ENCODE results near the gene FAM13A.
"Not testable (repeated sequence)": the region's sequence is repeated elsewhere in the genome, so short reads cannot be mapped to it uniquely, and the experiment has no call there.

The FAM13A gene

GRCh38 chr4:88860586-88860985, 196.4 kb downstream of the FAM13A start:
- TF ChIP-seq CTCF (IDR thresholded peaks at IDR 0.05; ENCODE audit: control extremely low read depth, extremely low read depth, low read depth, missing control alignments), result no peak
- DNase-seq (ENCODE audit: extremely low spot score), result no peak
- ChIA-PET CTCF (interaction anchor here (1.5 kb wide), 1 partner anchor 10 kb away, joined by 6 read pairs; no protein-coding TSS in a partner anchor), POLR2A (no interaction called here)

GRCh38 chr4:88859191-88859812, 197.7 kb downstream of the FAM13A start:
- POLR2A ChIA-PET, result no interaction called here
- no peak for DNase-seq (ENCODE audit: extremely low spot score)
- TF ChIP-seq CTCF (IDR thresholded peaks at IDR 0.05; ENCODE audit: control extremely low read depth, extremely low read depth, low read depth, missing control alignments), result no peak
- CTCF ChIA-PET, result interaction anchor here (1.5 to 2.3 kb wide), 2 partner anchors 8 to 11 kb away, joined by 5 to 6 read pairs; no protein-coding TSS in a partner anchor

GRCh38 chr4:88858752-88859151, 198.2 kb downstream of the FAM13A start:
- ChIA-PET POLR2A (no interaction called here), CTCF (interaction anchor here (2.3 kb wide), 1 partner anchor 10 kb away, joined by 5 read pairs; no protein-coding TSS in a partner anchor)
- DNase-seq (ENCODE audit: extremely low spot score), result peak; percentile 39
- no peak for TF ChIP-seq CTCF (IDR thresholded peaks at IDR 0.05; ENCODE audit: control extremely low read depth, extremely low read depth, low read depth, missing control alignments)

- no peak for DNase-seq (ENCODE audit: extremely low spot score)
- CTCF ChIA-PET, result interaction anchor here (1.7 kb wide), 1 partner anchor 23 kb away, joined by 5 read pairs; no protein-coding TSS in a partner anchor
- no peak for TF ChIP-seq CTCF (IDR thresholded peaks at IDR 0.05; ENCODE audit: control extremely low read depth, extremely low read depth, low read depth, missing control alignments)
- POLR2A ChIA-PET, result interaction anchor here (0.7 kb wide), 1 partner anchor 406 kb away, joined by 7 read pairs; no protein-coding TSS in a partner anchor
Measured at GRCh38 chr4:88857588-88857987, 199.4 kb downstream of the FAM13A start.

- DNase-seq (ENCODE audit: extremely low spot score), result no peak
- no peak for TF ChIP-seq CTCF (IDR thresholded peaks at IDR 0.05; ENCODE audit: control extremely low read depth, extremely low read depth, low read depth, missing control alignments)
- ChIA-PET POLR2A (no interaction called here), CTCF (no interaction called here)
Measured at GRCh38 chr4:88854481-88854880, 202.5 kb downstream of the FAM13A start.

GRCh38 chr4:88853583-88853982, 203.4 kb downstream of the FAM13A start:
- CTCF ChIA-PET, result interaction anchor here (1.3 kb wide), 1 partner anchor 76 kb away, joined by 3 read pairs; no protein-coding TSS in a partner anchor
- POLR2A ChIA-PET; DNase-seq (ENCODE audit: extremely low spot score): not testable (repeated sequence)

- CTCF ChIA-PET, result interaction anchor here (0.6 to 1.9 kb wide), 3 partner anchors 10 to 31 kb away, joined by 3 to 7 read pairs (median 5); no protein-coding TSS in a partner anchor
- TF ChIP-seq CTCF (IDR thresholded peaks at IDR 0.05; ENCODE audit: control extremely low read depth, extremely low read depth, low read depth, missing control alignments), result no peak
- DNase-seq (ENCODE audit: extremely low spot score), result no peak
- POLR2A ChIA-PET, result no interaction called here
Measured at GRCh38 chr4:88846206-88846790, 210.7 kb downstream of the FAM13A start.

All from GM10248 (cell line).